ENCODE measurements around the gene CRYBB2. TPM values are rescaled to one million over a fixed set of nuclear protein-coding genes. Genes with fewer than 3 reads are reported as not detected.

The CRYBB2 gene
- not detected for total RNA-seq

GRCh38 chr22:25219211-25219689 lies at the start of gene CRYBB2:
CRYBB2 (plus strand) TSS chr22:25219639; CDS start chr22:25221430, 1,791 bp downstream.
- ATAC-seq (no peak), DNase-seq (no peak)
- H3K27me3 ChIP-seq, result peaks cover 0 to 2% (median 0%) of the 10 kb centered on the region in 3 donors
- H3K4me3 ChIP-seq, result no peak within 1 kb of the TSS
- in situ Hi-C loops (cut with MboI; ENCODE audit: low sequenced_read_pairs in 4 of 4), result no loop called here
- intact Hi-C loops (cut with DNase I; ENCODE audit: low total_unique reads), result no loop called here
- H3K36me3 ChIP-seq, result no peaks in the 10 kb centered on the region
- TF ChIP-seq CTCF (IDR thresholded peaks at IDR 0.05 in 4 of 5, conservative IDR thresholded peaks at IDR 0.05 in 1 of 5), result no peak
- no peak for TF ChIP-seq POLR2A (IDR thresholded peaks at IDR 0.05)
- no peak within 1 kb of the TSS for H3K27ac ChIP-seq
- H3K4me1 ChIP-seq, result no peaks in the 10 kb centered on the region
- H3K9me3 ChIP-seq, result no peaks in the 10 kb centered on the region

- Histone ChIP-seq H3K27ac (peak overlapping the region in 1 of 4 donors; percentile 21), H3K27me3 (no peaks in the 10 kb centered on the region), H3K4me1 (peaks cover 0 to 2% of the 10 kb centered on the region in 2 donors), H3K4me3 (no peak overlapping the region), H3K36me3 (peaks cover 0 to 15% of the 10 kb centered on the region in 2 donors), H3K9me3 (no peaks in the 10 kb centered on the region)
- ATAC-seq (no peak), DNase-seq (no peak)
- in situ Hi-C loops (cut with MboI; ENCODE audit: low sequenced_read_pairs in 4 of 4) (loop anchor here in 1 of 4 donors (5.0 kb wide), 1 partner anchor 63 kb away; no protein-coding TSS in a partner anchor), intact Hi-C loops (cut with DNase I; ENCODE audit: low total_unique reads) (no loop called here)
- TF ChIP-seq POLR2A (IDR thresholded peaks at IDR 0.05), result no peak
- no peak for TF ChIP-seq CTCF (IDR thresholded peaks at IDR 0.05 in 4 of 5, conservative IDR thresholded peaks at IDR 0.05 in 1 of 5)
Observed at GRCh38 chr22:25170426-25170980, 48.9 kb upstream of the CRYBB2 start.

GRCh38 chr22:25172153-25172552 lies 47.3 kb upstream of the CRYBB2 start:
- no peak for TF ChIP-seq POLR2A (IDR thresholded peaks at IDR 0.05)
- peak; percentile 63 to 77 (median 68) for TF ChIP-seq CTCF (IDR thresholded peaks at IDR 0.05 in 4 of 5, conservative IDR thresholded peaks at IDR 0.05 in 1 of 5)
- peak; percentile 61 to 69 for ATAC-seq
- peak in 1 of 2 donors; percentile 66 for DNase-seq
- Histone ChIP-seq H3K27ac (no peak overlapping the region), H3K9me3 (no peaks in the 10 kb centered on the region), H3K27me3 (no peaks in the 10 kb centered on the region), H3K4me1 (no peaks in the 10 kb centered on the region), H3K4me3 (no peak overlapping the region), H3K36me3 (peaks cover 0 to 24% of the 10 kb centered on the region in 2 donors)
- in situ Hi-C loops (cut with MboI; ENCODE audit: low sequenced_read_pairs in 4 of 4), result loop anchor here in 1 of 4 donors (5.0 kb wide), 1 partner anchor 65 kb away; no protein-coding TSS in a partner anchor
- intact Hi-C loops (cut with DNase I; ENCODE audit: low total_unique reads), result loop anchor here (1.0 kb wide), 2 partner anchors 61 to 91 kb away; no protein-coding TSS in a partner anchor

GRCh38 chr22:25174156-25174887 lies 45.1 kb upstream of the CRYBB2 start:
- in situ Hi-C loops (cut with MboI; ENCODE audit: low sequenced_read_pairs in 4 of 4) (loop anchor here in 1 of 4 donors (5.0 kb wide), 1 partner anchor 67 kb away; no protein-coding TSS in a partner anchor), intact Hi-C loops (cut with DNase I; ENCODE audit: low total_unique reads) (no loop called here)
- no peak for DNase-seq
- H3K27ac ChIP-seq, result no peak overlapping the region
- no peaks in the 10 kb centered on the region for H3K9me3 ChIP-seq
- H3K4me3 ChIP-seq, result no peak overlapping the region
- peaks cover 0 to 36% of the 10 kb centered on the region in 2 donors for H3K36me3 ChIP-seq
- H3K4me1 ChIP-seq, result no peaks in the 10 kb centered on the region
- H3K27me3 ChIP-seq, result no peaks in the 10 kb centered on the region
- TF ChIP-seq POLR2A (IDR thresholded peaks at IDR 0.05) (no peak), CTCF (IDR thresholded peaks at IDR 0.05 in 4 of 5, conservative IDR thresholded peaks at IDR 0.05 in 1 of 5) (no peak)
- ATAC-seq, result no peak
